ENCODE data around the gene SAP30BP.

SAP30BP gene

DNA sequence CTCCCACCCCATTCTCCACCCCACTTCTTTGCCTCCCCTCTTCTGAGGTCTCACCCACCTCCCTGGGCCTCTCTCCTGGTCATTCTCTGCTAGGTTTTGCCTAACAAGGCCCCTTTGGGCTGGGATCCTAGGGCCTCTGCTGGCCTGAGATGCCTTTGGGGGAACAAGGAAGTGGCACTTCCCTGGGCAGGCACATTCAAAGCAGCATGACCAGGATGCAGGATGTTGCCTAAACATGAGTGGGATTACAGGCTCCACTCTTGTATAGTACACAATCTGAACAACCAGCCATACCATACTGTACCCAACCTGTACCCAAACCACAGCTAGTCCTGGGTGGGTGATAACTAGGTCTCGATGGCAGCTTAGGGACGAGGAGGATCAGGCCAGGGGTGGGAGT lies 88.9 kb downstream of the SAP30BP start:
- TF ChIP-seq, protein P1, sequence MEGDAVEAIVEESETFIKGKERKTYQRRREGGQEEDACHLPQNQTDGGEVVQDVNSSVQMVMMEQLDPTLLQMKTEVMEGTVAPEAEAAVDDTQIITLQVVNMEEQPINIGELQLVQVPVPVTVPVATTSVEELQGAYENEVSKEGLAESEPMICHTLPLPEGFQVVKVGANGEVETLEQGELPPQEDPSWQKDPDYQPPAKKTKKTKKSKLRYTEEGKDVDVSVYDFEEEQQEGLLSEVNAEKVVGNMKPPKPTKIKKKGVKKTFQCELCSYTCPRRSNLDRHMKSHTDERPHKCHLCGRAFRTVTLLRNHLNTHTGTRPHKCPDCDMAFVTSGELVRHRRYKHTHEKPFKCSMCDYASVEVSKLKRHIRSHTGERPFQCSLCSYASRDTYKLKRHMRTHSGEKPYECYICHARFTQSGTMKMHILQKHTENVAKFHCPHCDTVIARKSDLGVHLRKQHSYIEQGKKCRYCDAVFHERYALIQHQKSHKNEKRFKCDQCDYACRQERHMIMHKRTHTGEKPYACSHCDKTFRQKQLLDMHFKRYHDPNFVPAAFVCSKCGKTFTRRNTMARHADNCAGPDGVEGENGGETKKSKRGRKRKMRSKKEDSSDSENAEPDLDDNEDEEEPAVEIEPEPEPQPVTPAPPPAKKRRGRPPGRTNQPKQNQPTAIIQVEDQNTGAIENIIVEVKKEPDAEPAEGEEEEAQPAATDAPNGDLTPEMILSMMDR (conservative IDR thresholded peaks at IDR 0.05): no peak
- H3K27ac ChIP-seq: no peak overlapping the region

DNA sequence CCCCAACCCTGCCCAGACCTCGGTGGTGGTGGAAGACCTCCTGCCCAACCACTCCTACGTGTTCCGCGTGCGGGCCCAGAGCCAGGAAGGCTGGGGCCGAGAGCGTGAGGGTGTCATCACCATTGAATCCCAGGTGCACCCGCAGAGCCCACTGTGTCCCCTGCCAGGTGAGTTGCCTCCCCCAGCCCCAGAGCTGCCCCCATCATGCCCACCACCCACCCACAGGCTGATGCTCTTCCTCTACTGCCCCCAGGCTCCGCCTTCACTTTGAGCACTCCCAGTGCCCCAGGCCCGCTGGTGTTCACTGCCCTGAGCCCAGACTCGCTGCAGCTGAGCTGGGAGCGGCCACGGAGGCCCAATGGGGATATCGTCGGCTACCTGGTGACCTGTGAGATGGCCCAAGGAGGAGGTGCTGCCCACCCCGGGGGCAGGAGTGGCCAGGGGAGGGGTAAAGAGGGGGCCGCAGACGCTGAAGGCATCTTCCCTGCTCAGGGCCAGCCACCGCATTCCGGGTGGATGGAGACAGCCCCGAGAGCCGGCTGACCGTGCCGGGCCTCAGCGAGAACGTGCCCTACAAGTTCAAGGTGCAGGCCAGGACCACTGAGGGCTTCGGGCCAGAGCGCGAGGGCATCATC lies 89.4 kb downstream of the SAP30BP start:
- TF ChIP-seq, protein P1 (conservative IDR thresholded peaks at IDR 0.05): no peak
- H3K27ac ChIP-seq: no peak overlapping the region

DNA sequence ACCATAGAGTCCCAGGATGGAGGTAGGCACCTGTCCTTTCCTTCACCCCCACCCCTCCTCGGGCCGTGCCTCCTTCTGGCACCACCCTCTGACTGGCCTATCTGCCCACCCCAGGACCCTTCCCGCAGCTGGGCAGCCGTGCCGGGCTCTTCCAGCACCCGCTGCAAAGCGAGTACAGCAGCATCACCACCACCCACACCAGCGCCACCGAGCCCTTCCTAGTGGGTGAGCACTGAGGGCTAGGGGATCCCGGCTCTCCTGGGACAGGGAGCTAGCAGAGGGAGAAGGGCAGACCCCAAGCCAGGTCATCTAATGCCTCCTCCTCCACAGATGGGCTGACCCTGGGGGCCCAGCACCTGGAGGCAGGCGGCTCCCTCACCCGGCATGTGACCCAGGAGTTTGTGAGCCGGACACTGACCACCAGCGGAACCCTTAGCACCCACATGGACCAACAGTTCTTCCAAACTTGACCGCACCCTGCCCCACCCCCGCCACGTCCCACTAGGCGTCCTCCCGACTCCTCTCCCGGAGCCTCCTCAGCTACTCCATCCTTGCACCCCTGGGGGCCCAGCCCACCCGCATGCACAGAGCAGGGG lies 90.0 kb downstream of the SAP30BP start:
- H3K27ac ChIP-seq: no peak overlapping the region
- TF ChIP-seq, protein P1 (conservative IDR thresholded peaks at IDR 0.05): no peak
